Middle frontal gyrus (tissue), 1 donor: ENCODE data around the gene FILIP1.
"Not testable (repeated sequence)": the region's sequence is repeated elsewhere in the genome, so short reads cannot be mapped to it uniquely, and the experiment has no call there.

Source experiments
- DNase-seq: peaks from one replicate; pipeline ENCODE4 v3.0.0-alpha.2; 2015; ENCODE audit warnings: low spot score; ENCODE audit errors: extremely low spot score

FILIP1 gene

GRCh38 chr6:75449630-75450206 is 43.9 kb downstream of the FILIP1 start:
- no peak for DNase-seq

GRCh38 chr6:75446241-75446880 is 47.2 kb downstream of the FILIP1 start:
- no peak for DNase-seq

- DNase-seq, result no peak
Observed at GRCh38 chr6:75445738-75446137, 47.9 kb downstream of the FILIP1 start.

GRCh38 chr6:75444899-75445298 is 48.7 kb downstream of the FILIP1 start:
- DNase-seq, result no peak

GRCh38 chr6:75441883-75442282 is 51.7 kb downstream of the FILIP1 start:
- DNase-seq, result not testable (repeated sequence)

GRCh38 chr6:75441479-75441878 is 52.1 kb downstream of the FILIP1 start:
- not testable (repeated sequence) for DNase-seq

GRCh38 chr6:75438442-75439116 is 55.0 kb downstream of the FILIP1 start:
- DNase-seq, result no peak

- DNase-seq, result no peak
Observed at GRCh38 chr6:75438013-75438431, 55.6 kb downstream of the FILIP1 start.

- DNase-seq, result no peak
Observed at GRCh38 chr6:75437421-75437891, 56.1 kb downstream of the FILIP1 start.

GRCh38 chr6:75436869-75437268 is 56.7 kb downstream of the FILIP1 start:
- no peak for DNase-seq

- DNase-seq, result not testable (repeated sequence)
Observed at GRCh38 chr6:75432809-75433208, 60.8 kb downstream of the FILIP1 start.

- DNase-seq, result no peak
Observed at GRCh38 chr6:75431379-75431778, 62.2 kb downstream of the FILIP1 start.

GRCh38 chr6:75430631-75431325 is 62.8 kb downstream of the FILIP1 start:
- DNase-seq, result no peak

GRCh38 chr6:75429061-75429703 is 64.4 kb downstream of the FILIP1 start:
- no peak for DNase-seq

- DNase-seq, result no peak
Observed at GRCh38 chr6:75428204-75428603, 65.4 kb downstream of the FILIP1 start.

GRCh38 chr6:75427329-75427728 is 66.3 kb downstream of the FILIP1 start:
- no peak for DNase-seq

GRCh38 chr6:75424618-75425548 is 68.7 kb downstream of the FILIP1 start:
- DNase-seq, result no peak

- no peak for DNase-seq
Observed at GRCh38 chr6:75423386-75423785, 70.2 kb downstream of the FILIP1 start.

- DNase-seq, result no peak
Observed at GRCh38 chr6:75422024-75422639, 71.5 kb downstream of the FILIP1 start.
